ENCODE measurements around the gene KRTAP25-1. TPM values are rescaled to one million over a fixed set of nuclear protein-coding genes. Genes with fewer than 3 reads are reported as not detected.

Gene KRTAP25-1
- total RNA-seq, 1 experiment from 2014 or later = not detected

DNA sequence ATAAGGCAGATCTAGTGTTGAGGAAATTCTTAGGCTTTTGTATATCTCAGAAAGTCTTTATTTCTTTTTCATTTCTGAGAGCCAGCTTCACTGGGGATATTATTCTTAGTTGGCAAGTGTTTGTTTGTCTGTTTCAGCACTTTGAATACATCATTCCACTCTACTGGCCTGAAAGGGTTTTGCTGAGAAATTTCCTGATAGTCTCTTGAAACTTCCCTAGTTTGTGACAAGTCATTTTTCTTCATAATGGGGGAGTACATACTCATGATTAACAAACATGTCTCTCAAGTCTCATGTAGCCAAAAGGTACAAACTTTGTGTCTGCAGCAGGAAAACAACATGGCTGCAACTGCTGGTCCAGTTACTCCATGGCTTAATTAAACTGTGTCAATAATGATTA lies 37.1 kb upstream of the KRTAP25-1 start:
- no peak overlapping the region for H2BK5ac ChIP-seq (ENCODE audit: insufficient read length, low read length)

More for the DNA sequence above, 37.1 kb upstream of the KRTAP25-1 start:
- Histone ChIP-seq H4K91ac (ENCODE audit: insufficient read length, low read depth, low read length) (no peak overlapping the region), H4K5ac (ENCODE audit: insufficient read length, low read depth, low read length) (no peak overlapping the region), H4K8ac (replicated peaks; ENCODE audit: insufficient read length, low read depth, low read length) (no peak overlapping the region), H3K14ac (ENCODE audit: insufficient read depth, low read length) (no peak overlapping the region), H3K27ac (ENCODE audit: insufficient read length, low read depth, low read length) (no peak overlapping the region), H3T11ph (ENCODE audit: low read length) (no peak overlapping the region), H3K4ac (ENCODE audit: low read depth, low read length) (no peak overlapping the region), H2AFZ (ENCODE audit: low read length) (no peak overlapping the region), H3K79me1 (ENCODE audit: insufficient read depth, low read depth, low read length, poor library complexity, severe bottlenecking) (no peaks in the 10 kb centered on the region), H2AK5ac (ENCODE audit: insufficient read length, low read length) (no peak overlapping the region), H3K18ac (ENCODE audit: insufficient read length, low read depth, low read length) (no peak overlapping the region), H3K23ac (ENCODE audit: insufficient read length, low read depth, low read length) (no peak overlapping the region), H2BK20ac (ENCODE audit: low read depth, low read length, poor library complexity, severe bottlenecking) (no peak overlapping the region), H3K56ac (ENCODE audit: insufficient read length, low read depth, low read length) (no peak overlapping the region), H3K9ac (ENCODE audit: extremely low read depth, insufficient read length, low read length) (no peak overlapping the region), H3K79me2 (ENCODE audit: insufficient read depth, low read length) (no peaks in the 10 kb centered on the region), H3K4me1 (ENCODE audit: insufficient read depth, low read length) (no peaks in the 10 kb centered on the region), H2BK15ac (ENCODE audit: low read depth, low read length) (no peak overlapping the region), H3K23me2 (ENCODE audit: insufficient read length, low read depth, low read length, poor library complexity, severe bottlenecking) (no peaks in the 10 kb centered on the region), H3K4me2 (ENCODE audit: insufficient read depth, insufficient read length, low read length) (no peak overlapping the region), H2BK120ac (ENCODE audit: low read depth, low read length, poor library complexity, severe bottlenecking) (no peak overlapping the region), H3K27me3 (ENCODE audit: insufficient read depth, low read length) (no peaks in the 10 kb centered on the region), H4K20me1 (ENCODE audit: control insufficient read depth, insufficient read depth, insufficient read length) (no peaks in the 10 kb centered on the region), H3K9me3 (ENCODE audit: control insufficient read depth, low read depth, low read length) (no peaks in the 10 kb centered on the region), H2BK12ac (ENCODE audit: insufficient read length, low read depth, low read length) (no peak overlapping the region)
- TF ChIP-seq, protein P1, sequence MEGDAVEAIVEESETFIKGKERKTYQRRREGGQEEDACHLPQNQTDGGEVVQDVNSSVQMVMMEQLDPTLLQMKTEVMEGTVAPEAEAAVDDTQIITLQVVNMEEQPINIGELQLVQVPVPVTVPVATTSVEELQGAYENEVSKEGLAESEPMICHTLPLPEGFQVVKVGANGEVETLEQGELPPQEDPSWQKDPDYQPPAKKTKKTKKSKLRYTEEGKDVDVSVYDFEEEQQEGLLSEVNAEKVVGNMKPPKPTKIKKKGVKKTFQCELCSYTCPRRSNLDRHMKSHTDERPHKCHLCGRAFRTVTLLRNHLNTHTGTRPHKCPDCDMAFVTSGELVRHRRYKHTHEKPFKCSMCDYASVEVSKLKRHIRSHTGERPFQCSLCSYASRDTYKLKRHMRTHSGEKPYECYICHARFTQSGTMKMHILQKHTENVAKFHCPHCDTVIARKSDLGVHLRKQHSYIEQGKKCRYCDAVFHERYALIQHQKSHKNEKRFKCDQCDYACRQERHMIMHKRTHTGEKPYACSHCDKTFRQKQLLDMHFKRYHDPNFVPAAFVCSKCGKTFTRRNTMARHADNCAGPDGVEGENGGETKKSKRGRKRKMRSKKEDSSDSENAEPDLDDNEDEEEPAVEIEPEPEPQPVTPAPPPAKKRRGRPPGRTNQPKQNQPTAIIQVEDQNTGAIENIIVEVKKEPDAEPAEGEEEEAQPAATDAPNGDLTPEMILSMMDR (conservative IDR thresholded peaks at IDR 0.05) = no peak
- no peaks in the 10 kb centered on the region for H3K27me3 Mint-ChIP-seq (ENCODE audit: low read depth)
- peaks cover 5 to 8% of the 10 kb centered on the region in 2 experiments; a peak in 3 of 4 replicates for H3K4me1 Mint-ChIP-seq
- no peak overlapping the region for H3K4me3 Mint-ChIP-seq
- peaks cover 0 to 10% (median 5%) of the 10 kb centered on the region in 3 experiments; a peak in 4 of 7 replicates for H3K36me3 Mint-ChIP-seq (ENCODE audit: insufficient read depth in 1 of 3, low read depth in 3 of 3)
- DNase-seq = no peak
- H3K9me3 Mint-ChIP-seq = peaks cover 12 to 15% of the 10 kb centered on the region in 2 experiments; a peak in 4 of 5 replicates
- no peak overlapping the region for H3K27ac Mint-ChIP-seq

Data from H9 (cell line).